Measurements from ENCODE around the gene HOXA11.

HOXA11 gene

GRCh38 chr7:27152816-27153442 lies 32.1 kb downstream of the HOXA11 start:
- Histone ChIP-seq H3K9me2 (replicated peaks; ENCODE audit: control insufficient read depth, low read length) (no peaks in the 10 kb centered on the region), H3K27ac (ENCODE audit: low read depth, low read length) (no peak overlapping the region), H4K20me1 (ENCODE audit: control insufficient read depth, insufficient read depth, low read depth, low read length) (no peaks in the 10 kb centered on the region), H3K4me3 (ENCODE audit: low read length) (no peak overlapping the region), H3K9me3 (ENCODE audit: control insufficient read depth, insufficient read depth, low read length) (no peaks in the 10 kb centered on the region), H3K36me3 (ENCODE audit: control insufficient read depth, low read length) (no peaks in the 10 kb centered on the region), H3K4me2 (ENCODE audit: low read length) (peak overlapping the region; percentile 94; the same call in 1 of the 2 replicates), H3K79me2 (ENCODE audit: control insufficient read depth, low read length) (no peaks in the 10 kb centered on the region), H3K4me1 (ENCODE audit: control insufficient read depth, low read length) (peaks cover 43% of the 10 kb centered on the region), H3F3A (ENCODE audit: control insufficient read depth, insufficient read depth) (no peaks in the 10 kb centered on the region), H3K27me3 (ENCODE audit: control insufficient read depth, low read length) (peaks cover 71% of the 10 kb centered on the region)
- TF ChIP-seq EZH2phosphoT487 (IDR thresholded peaks at IDR 0.05; ENCODE audit: borderline replicate concordance, low read length), result no peak
- no peak for TF ChIP-seq CTCF (IDR thresholded peaks at IDR 0.05; ENCODE audit: low read depth, low read length, poor library complexity, severe bottlenecking)

GRCh38 chr7:27151931-27152815 lies 32.9 kb downstream of the HOXA11 start, which contains the start of gene HOXA3:
TSS of gene HOXA3 (minus strand) at chr7:27152583. CDS start at chr7:27110640, 41,943 bp downstream.
- no peaks in the 10 kb centered on the region for H3K79me2 ChIP-seq (ENCODE audit: control insufficient read depth, low read length)

GRCh38 chr7:27151341-27151930 lies 33.6 kb downstream of the HOXA11 start:
- H3K9me3 ChIP-seq (ENCODE audit: control insufficient read depth, insufficient read depth, low read length), result no peaks in the 10 kb centered on the region
- TF ChIP-seq EZH2phosphoT487 (IDR thresholded peaks at IDR 0.05; ENCODE audit: borderline replicate concordance, low read length) (peak; percentile 83; the same call in 1 of the 2 replicates), CTCF (IDR thresholded peaks at IDR 0.05; ENCODE audit: low read depth, low read length, poor library complexity, severe bottlenecking) (no peak)
- no peaks in the 10 kb centered on the region for H3K9me2 ChIP-seq (replicated peaks; ENCODE audit: control insufficient read depth, low read length)
- H4K20me1 ChIP-seq (ENCODE audit: control insufficient read depth, insufficient read depth, low read depth, low read length), result no peaks in the 10 kb centered on the region
- H3K4me3 ChIP-seq (ENCODE audit: low read length), result peak overlapping the region; percentile 77
- no peaks in the 10 kb centered on the region for H3F3A ChIP-seq (ENCODE audit: control insufficient read depth, insufficient read depth)
- no peaks in the 10 kb centered on the region for H3K36me3 ChIP-seq (ENCODE audit: control insufficient read depth, low read length)
- no peaks in the 10 kb centered on the region for H3K79me2 ChIP-seq (ENCODE audit: control insufficient read depth, low read length)
- H3K4me1 ChIP-seq (ENCODE audit: control insufficient read depth, low read length), result peaks cover 51% of the 10 kb centered on the region
- H3K27ac ChIP-seq (ENCODE audit: low read depth, low read length), result no peak overlapping the region
- H3K4me2 ChIP-seq (ENCODE audit: low read length), result peak overlapping the region; percentile 94
- H3K27me3 ChIP-seq (ENCODE audit: control insufficient read depth, low read length), result peaks cover 74% of the 10 kb centered on the region

More at GRCh38 chr7:27151931-27152815, 32.9 kb downstream of the HOXA11 start, which contains the start of gene HOXA3:
- Histone ChIP-seq H3K9me2 (replicated peaks; ENCODE audit: control insufficient read depth, low read length) (no peaks in the 10 kb centered on the region), H3K4me1 (ENCODE audit: control insufficient read depth, low read length) (peaks cover 50% of the 10 kb centered on the region), H3K4me3 (ENCODE audit: low read length) (peak within 1 kb of the TSS; percentile 77), H3K27ac (ENCODE audit: low read depth, low read length) (no peak within 1 kb of the TSS), H3K4me2 (ENCODE audit: low read length) (peak within 1 kb of the TSS; percentile 94), H3F3A (ENCODE audit: control insufficient read depth, insufficient read depth) (no peaks in the 10 kb centered on the region), H3K36me3 (ENCODE audit: control insufficient read depth, low read length) (no peaks in the 10 kb centered on the region), H3K27me3 (ENCODE audit: control insufficient read depth, low read length) (peaks cover 70% of the 10 kb centered on the region), H3K9me3 (ENCODE audit: control insufficient read depth, insufficient read depth, low read length) (no peaks in the 10 kb centered on the region), H4K20me1 (ENCODE audit: control insufficient read depth, insufficient read depth, low read depth, low read length) (no peaks in the 10 kb centered on the region)
- TF ChIP-seq EZH2phosphoT487 (IDR thresholded peaks at IDR 0.05; ENCODE audit: borderline replicate concordance, low read length) (peak; percentile 58), CTCF (IDR thresholded peaks at IDR 0.05; ENCODE audit: low read depth, low read length, poor library complexity, severe bottlenecking) (no peak)

Measured in DOHH2 (cell line).